Thyroid gland (tissue), 4 donors: ENCODE data around the gene ACSL6. TPM values are rescaled to one million over a fixed set of nuclear protein-coding genes. Genes with fewer than 3 reads are reported as not detected.

ENCODE experiments used
- DNase-seq, 2 donors: peaks; one replicate each; pipeline ENCODE4 v3.0.0-alpha.2; 2019
- H3K27ac ChIP-seq, 3 donors: fragments of 200-600 bp; sonication (generic); 1 replicate in 2 of 3; 2 replicates in 1 of 3; pipeline ENCODE4 v1.5.1; 2016 to 2019; ENCODE audit warnings: mild to moderate bottlenecking in 1 of 3, moderate library complexity in 1 of 3
- H3K27me3 ChIP-seq: fragments of 200-600 bp; sonication (generic); one replicate; pipeline ENCODE4 v1.5.1; 2019
- H3K36me3 ChIP-seq, 2 donors: fragments of 200-600 bp; sonication (generic); one replicate each; pipeline ENCODE4 v1.5.1; 2016 to 2019
- H3K4me1 ChIP-seq, 2 donors: fragments of 200-600 bp; sonication (generic); one replicate each; pipeline ENCODE4 v1.5.1; 2017 to 2019
- H3K4me3 ChIP-seq, 3 donors: fragments of 200-600 bp; sonication (generic); replicated peaks in 1 of 3; 1 replicate in 2 of 3; 2 replicates in 1 of 3; pipeline ENCODE4 v1.5.1; 2016; ENCODE audit warnings: mild to moderate bottlenecking in 1 of 3
- H3K9me3 ChIP-seq: fragments of 200-600 bp; sonication (generic); one replicate; pipeline ENCODE4 v1.5.1; 2017
- POLR2A ChIP-seq, 2 donors: fragments of 450-650 bp; IDR thresholded peaks; one replicate each; pipeline ENCODE4 v1.6.1; 2017; ENCODE audit warnings: antibody characterized with exemption in 2 of 2, mild to moderate bottlenecking in 2 of 2, moderate library complexity in 1 of 2
- WGBS, 2 donors: methylation state at CpG; one replicate each; pipeline ENCODE4 v1.1.5; 2017; 5-methylcytosine and 5-hydroxymethylcytosine counted together
- intact Hi-C: fragments of 100-400 bp; cut with DNase I; formaldehyde crosslinking; loops from one replicate; pipeline ENCODE4 v1.15.1; 2023
- total RNA-seq, 4 donors: library from RNA; depleted of rRNA; stranded (reverse); fragments of >200 nt; gene quantifications; one replicate each; pipeline ENCODE4 v1.2.3, GENCODE V29; 2016
- TF ChIP-seq, protein P1 (sequence below), 6 experiments: fragments of 200-600 bp in 3 of 6; fragments of 450-650 bp in 3 of 6; sonication (generic) in 3 of 6; IDR thresholded peaks; one replicate each; pipeline ENCODE4 v1.5.1; 2016 to 2019; ENCODE audit warnings: antibody characterized with exemption in 6 of 6, mild to moderate bottlenecking in 2 of 6, inconsistent platforms in 1 of 6, moderate library complexity in 1 of 6

The ACSL6 gene
- total RNA-seq, 4 donors from 2014 or later: 0.71 to 6.2 (median 1.2) TPM

DNA sequence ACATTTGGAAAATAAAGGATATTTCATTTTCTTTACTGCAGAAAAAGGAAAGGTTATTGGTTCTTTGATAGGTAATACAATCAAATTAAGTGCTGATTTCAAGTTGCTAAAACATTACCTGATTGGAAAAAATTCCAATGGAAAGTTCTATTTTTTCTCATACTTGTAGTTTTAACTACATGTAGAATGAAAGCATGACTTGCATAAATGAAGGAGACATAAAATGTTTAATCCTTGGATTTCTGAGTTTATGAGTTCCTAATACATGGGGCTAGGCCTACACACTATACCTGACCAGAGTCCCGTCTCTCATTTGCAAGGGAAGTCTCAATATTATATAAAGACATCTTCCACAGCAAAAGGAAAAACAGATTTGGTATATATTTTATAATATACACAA, 60.8 kb downstream of the ACSL6 start:
- Histone ChIP-seq H3K27me3 (no peaks in the 10 kb centered on the region), H3K36me3 (no peaks in the 10 kb centered on the region), H3K9me3 (no peaks in the 10 kb centered on the region), H3K27ac (no peak overlapping the region), H3K4me1 (no peaks in the 10 kb centered on the region), H3K4me3 (no peak overlapping the region)
- intact Hi-C loops: no loop called here
- 96 to 100% methylated on average over 1 of the region's 1 CpG for WGBS, 2 donors
- no peak for TF ChIP-seq POLR2A (IDR thresholded peaks at IDR 0.05)
- TF ChIP-seq, protein P1, sequence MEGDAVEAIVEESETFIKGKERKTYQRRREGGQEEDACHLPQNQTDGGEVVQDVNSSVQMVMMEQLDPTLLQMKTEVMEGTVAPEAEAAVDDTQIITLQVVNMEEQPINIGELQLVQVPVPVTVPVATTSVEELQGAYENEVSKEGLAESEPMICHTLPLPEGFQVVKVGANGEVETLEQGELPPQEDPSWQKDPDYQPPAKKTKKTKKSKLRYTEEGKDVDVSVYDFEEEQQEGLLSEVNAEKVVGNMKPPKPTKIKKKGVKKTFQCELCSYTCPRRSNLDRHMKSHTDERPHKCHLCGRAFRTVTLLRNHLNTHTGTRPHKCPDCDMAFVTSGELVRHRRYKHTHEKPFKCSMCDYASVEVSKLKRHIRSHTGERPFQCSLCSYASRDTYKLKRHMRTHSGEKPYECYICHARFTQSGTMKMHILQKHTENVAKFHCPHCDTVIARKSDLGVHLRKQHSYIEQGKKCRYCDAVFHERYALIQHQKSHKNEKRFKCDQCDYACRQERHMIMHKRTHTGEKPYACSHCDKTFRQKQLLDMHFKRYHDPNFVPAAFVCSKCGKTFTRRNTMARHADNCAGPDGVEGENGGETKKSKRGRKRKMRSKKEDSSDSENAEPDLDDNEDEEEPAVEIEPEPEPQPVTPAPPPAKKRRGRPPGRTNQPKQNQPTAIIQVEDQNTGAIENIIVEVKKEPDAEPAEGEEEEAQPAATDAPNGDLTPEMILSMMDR (IDR thresholded peaks at IDR 0.05): no peak
- DNase-seq: no peak

DNA sequence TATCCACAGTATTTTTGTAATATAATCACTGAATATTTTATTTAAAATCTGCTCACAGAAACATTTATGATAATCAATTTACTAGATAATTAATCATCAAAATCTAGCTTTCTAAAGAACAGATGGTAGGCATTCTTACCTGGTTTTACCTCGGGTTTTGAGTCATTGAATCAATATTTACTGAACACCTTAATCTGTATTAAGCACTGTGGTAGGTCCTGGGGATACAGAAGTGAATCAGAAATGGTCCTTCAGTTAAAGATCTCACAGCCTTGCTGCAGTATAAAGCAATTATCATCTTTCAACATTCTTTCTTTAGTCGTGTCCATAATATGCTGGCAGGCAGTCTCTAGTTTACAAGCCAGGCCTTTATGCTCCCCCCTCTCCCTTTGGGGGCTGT, 64.0 kb downstream of the ACSL6 start:
- WGBS, 2 donors: 42 to 52% methylated on average over 2 of the region's 2 CpGs
- Histone ChIP-seq H3K36me3 (no peaks in the 10 kb centered on the region), H3K4me3 (no peak overlapping the region), H3K9me3 (no peaks in the 10 kb centered on the region), H3K27me3 (no peaks in the 10 kb centered on the region), H3K4me1 (no peaks in the 10 kb centered on the region), H3K27ac (no peak overlapping the region)
- intact Hi-C loops: no loop called here
- DNase-seq: no peak
- TF ChIP-seq, protein P1 (IDR thresholded peaks at IDR 0.05): no peak
- TF ChIP-seq POLR2A (IDR thresholded peaks at IDR 0.05): no peak

DNA sequence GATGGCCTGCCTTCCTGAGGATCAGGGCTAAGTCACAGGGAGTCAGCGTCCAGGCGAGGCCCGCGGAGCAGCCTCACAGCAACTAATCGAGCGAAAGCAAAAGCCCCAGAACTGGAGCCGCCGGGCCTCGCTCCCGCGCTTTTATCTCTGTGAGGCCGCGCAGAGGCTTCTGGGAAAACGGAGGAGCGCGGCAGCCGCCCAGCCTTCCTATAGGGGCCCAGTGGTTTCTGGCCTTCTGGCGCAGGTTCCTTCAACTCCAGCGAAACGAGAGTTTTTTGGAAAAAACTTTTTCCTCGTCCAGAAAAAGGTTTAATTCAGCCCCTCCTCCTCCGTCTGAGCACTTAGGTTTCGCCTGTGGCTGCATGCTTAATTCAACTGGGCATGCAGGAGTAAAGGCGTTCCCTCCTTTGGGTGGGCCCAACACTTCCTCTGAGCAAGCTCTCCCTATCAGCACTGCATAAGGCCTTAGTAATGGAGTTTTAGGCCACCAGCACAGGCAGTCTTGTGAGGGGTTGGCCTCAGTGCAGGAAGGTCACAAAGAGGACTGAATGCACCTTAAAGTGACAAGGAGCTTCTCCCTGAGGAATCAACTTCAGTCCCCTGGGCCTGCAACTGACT, 65.8 kb downstream of the ACSL6 start, which contains the start of gene MEIKIN:
Gene MEIKIN, minus strand, starts transcription at position 113 of the 618 bp plus-strand sequence. CDS start 158 bp downstream, outside the sequence.
- H3K4me3 ChIP-seq: no peak within 1 kb of the TSS
- H3K27me3 ChIP-seq: no peaks in the 10 kb centered on the region
- no peak for TF ChIP-seq POLR2A (IDR thresholded peaks at IDR 0.05)
- TF ChIP-seq, protein P1 (IDR thresholded peaks at IDR 0.05): no peak
- H3K4me1 ChIP-seq: no peaks in the 10 kb centered on the region
- DNase-seq: no peak
- H3K9me3 ChIP-seq: no peaks in the 10 kb centered on the region
- H3K36me3 ChIP-seq: no peaks in the 10 kb centered on the region
- no peak within 1 kb of the TSS for H3K27ac ChIP-seq
- 78 to 79% methylated on average over 20 to 24 of the region's 24 CpGs for WGBS, 2 donors
- intact Hi-C loops: no loop called here

DNA sequence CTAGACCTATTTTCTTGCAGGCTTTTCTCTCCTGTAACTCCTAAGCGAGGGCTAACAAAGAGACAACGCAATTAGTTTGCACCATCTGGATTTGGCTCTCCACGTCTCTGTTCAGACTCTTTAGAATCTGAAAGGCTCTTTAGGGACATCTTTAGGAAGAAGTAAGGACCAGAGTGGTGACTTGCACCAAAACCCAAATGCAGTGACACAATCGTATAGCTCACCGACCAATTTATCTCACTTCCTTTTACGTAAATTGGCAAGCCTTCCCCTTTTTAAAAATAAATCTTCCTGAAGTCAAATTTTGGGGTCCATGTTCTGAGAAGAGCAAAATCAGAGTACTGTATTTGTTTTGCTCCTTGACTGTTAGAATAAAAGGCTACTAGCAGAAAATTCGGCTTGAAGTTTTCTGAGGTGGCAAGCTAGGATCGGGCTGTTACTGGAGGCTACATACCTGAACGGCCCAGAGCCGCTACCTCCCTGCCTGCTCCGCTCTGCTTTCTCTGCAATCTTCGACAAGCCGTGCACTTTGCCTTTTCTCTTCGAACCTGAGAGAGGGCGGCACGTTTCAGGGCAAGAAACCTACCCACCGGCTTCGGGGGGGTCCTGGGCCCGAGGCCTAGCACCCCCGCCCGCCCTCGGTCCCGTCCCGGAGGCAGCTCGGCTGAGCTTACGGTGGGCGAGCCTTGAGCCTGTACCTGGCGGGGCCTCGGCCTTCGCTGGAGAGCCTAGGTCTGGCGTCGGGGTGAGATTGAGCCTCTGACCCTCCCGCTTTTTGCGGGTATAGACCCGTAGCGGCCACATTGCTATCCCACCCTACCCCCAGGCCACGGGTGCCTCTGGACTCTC, 66.5 kb downstream of the ACSL6 start:
- Histone ChIP-seq H3K27ac (no peak overlapping the region), H3K4me3 (no peak overlapping the region), H3K9me3 (no peaks in the 10 kb centered on the region), H3K27me3 (no peaks in the 10 kb centered on the region), H3K36me3 (no peaks in the 10 kb centered on the region), H3K4me1 (no peaks in the 10 kb centered on the region)
- TF ChIP-seq, protein P1 (IDR thresholded peaks at IDR 0.05): no peak
- TF ChIP-seq POLR2A (IDR thresholded peaks at IDR 0.05): no peak
- WGBS, 2 donors: 83 to 89% methylated on average over 33 to 34 of the region's 37 CpGs
- DNase-seq: no peak
- intact Hi-C loops: no loop called here

DNA sequence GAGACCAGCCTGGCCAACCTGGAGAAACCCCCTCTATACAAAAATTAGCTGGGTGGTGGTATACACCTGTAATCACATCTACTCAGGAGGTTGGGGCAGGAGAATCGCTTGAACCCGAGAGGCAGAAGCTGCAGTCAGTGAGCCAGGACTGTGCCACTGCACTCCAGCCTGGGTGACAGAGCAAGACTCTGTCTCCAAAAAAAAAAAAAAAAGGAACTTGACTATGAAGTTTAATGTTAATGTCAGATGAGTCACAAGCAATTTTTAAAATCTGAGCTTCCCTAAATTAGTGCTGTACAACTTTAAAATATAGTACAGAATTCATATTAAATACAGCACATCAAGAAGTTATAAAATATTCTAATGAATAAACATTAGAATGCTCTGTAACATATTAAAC, 67.5 kb downstream of the ACSL6 start:
- no peak for TF ChIP-seq POLR2A (IDR thresholded peaks at IDR 0.05)
- TF ChIP-seq, protein P1 (IDR thresholded peaks at IDR 0.05): no peak
- no peak overlapping the region for H3K27ac ChIP-seq
- H3K9me3 ChIP-seq: no peaks in the 10 kb centered on the region
- H3K27me3 ChIP-seq: no peaks in the 10 kb centered on the region
- intact Hi-C loops: no loop called here
- DNase-seq: no peak
- 90 to 95% methylated on average over 2 of the region's 2 CpGs for WGBS, 2 donors
- no peaks in the 10 kb centered on the region for H3K36me3 ChIP-seq
- H3K4me3 ChIP-seq: no peak overlapping the region
- no peaks in the 10 kb centered on the region for H3K4me1 ChIP-seq
